ENCODE data around the gene CLMP.

The CLMP gene

GRCh38 chr11:123164732-123165450, 30.2 kb downstream of the CLMP start:
- H4K20me1 ChIP-seq (ENCODE audit: control insufficient read depth, insufficient read depth, low read depth, low read length), result no peaks in the 10 kb centered on the region
- no peaks in the 10 kb centered on the region for H3K9me3 ChIP-seq (ENCODE audit: control insufficient read depth, insufficient read depth, low read length)
- H3K36me3 ChIP-seq (ENCODE audit: control insufficient read depth, low read length), result no peaks in the 10 kb centered on the region
- H3K27ac ChIP-seq (ENCODE audit: low read depth, low read length), result no peak overlapping the region
- H3K4me3 ChIP-seq (ENCODE audit: low read length), result no peak overlapping the region
- H3K4me1 ChIP-seq (ENCODE audit: control insufficient read depth, low read length), result no peaks in the 10 kb centered on the region
- H3K79me2 ChIP-seq (ENCODE audit: control insufficient read depth, low read length), result no peaks in the 10 kb centered on the region
- no peak overlapping the region for H3K4me2 ChIP-seq (ENCODE audit: low read length)
- H3K9me2 ChIP-seq (replicated peaks; ENCODE audit: control insufficient read depth, low read length), result no peaks in the 10 kb centered on the region
- no peaks in the 10 kb centered on the region for H3F3A ChIP-seq (ENCODE audit: control insufficient read depth, insufficient read depth)
- H3K27me3 ChIP-seq (ENCODE audit: control insufficient read depth, low read length), result no peaks in the 10 kb centered on the region
- no peak for TF ChIP-seq CTCF (IDR thresholded peaks at IDR 0.05; ENCODE audit: low read depth, low read length, poor library complexity, severe bottlenecking)
- no peak for TF ChIP-seq EZH2phosphoT487 (IDR thresholded peaks at IDR 0.05; ENCODE audit: borderline replicate concordance, low read length)

- Histone ChIP-seq H3K4me1 (ENCODE audit: control insufficient read depth, low read length) (no peaks in the 10 kb centered on the region), H3K4me3 (ENCODE audit: low read length) (no peak overlapping the region), H3K9me2 (replicated peaks; ENCODE audit: control insufficient read depth, low read length) (no peaks in the 10 kb centered on the region), H3K4me2 (ENCODE audit: low read length) (no peak overlapping the region), H3K27ac (ENCODE audit: low read depth, low read length) (no peak overlapping the region), H4K20me1 (ENCODE audit: control insufficient read depth, insufficient read depth, low read depth, low read length) (no peaks in the 10 kb centered on the region), H3K9me3 (ENCODE audit: control insufficient read depth, insufficient read depth, low read length) (no peaks in the 10 kb centered on the region), H3K27me3 (ENCODE audit: control insufficient read depth, low read length) (no peaks in the 10 kb centered on the region), H3K79me2 (ENCODE audit: control insufficient read depth, low read length) (no peaks in the 10 kb centered on the region), H3F3A (ENCODE audit: control insufficient read depth, insufficient read depth) (no peaks in the 10 kb centered on the region), H3K36me3 (ENCODE audit: control insufficient read depth, low read length) (no peaks in the 10 kb centered on the region)
- TF ChIP-seq EZH2phosphoT487 (IDR thresholded peaks at IDR 0.05; ENCODE audit: borderline replicate concordance, low read length) (no peak), CTCF (IDR thresholded peaks at IDR 0.05; ENCODE audit: low read depth, low read length, poor library complexity, severe bottlenecking) (no peak)
Observed at GRCh38 chr11:123163621-123164020, 31.4 kb downstream of the CLMP start.

- H3K4me1 ChIP-seq (ENCODE audit: control insufficient read depth, low read length), result no peaks in the 10 kb centered on the region
- no peaks in the 10 kb centered on the region for H3K9me2 ChIP-seq (replicated peaks; ENCODE audit: control insufficient read depth, low read length)
- H3K27me3 ChIP-seq (ENCODE audit: control insufficient read depth, low read length), result no peaks in the 10 kb centered on the region
- TF ChIP-seq CTCF (IDR thresholded peaks at IDR 0.05; ENCODE audit: low read depth, low read length, poor library complexity, severe bottlenecking) (no peak), EZH2phosphoT487 (IDR thresholded peaks at IDR 0.05; ENCODE audit: borderline replicate concordance, low read length) (no peak)
- no peaks in the 10 kb centered on the region for H3K9me3 ChIP-seq (ENCODE audit: control insufficient read depth, insufficient read depth, low read length)
- H4K20me1 ChIP-seq (ENCODE audit: control insufficient read depth, insufficient read depth, low read depth, low read length), result no peaks in the 10 kb centered on the region
- H3K36me3 ChIP-seq (ENCODE audit: control insufficient read depth, low read length), result no peaks in the 10 kb centered on the region
- no peak overlapping the region for H3K4me3 ChIP-seq (ENCODE audit: low read length)
- no peaks in the 10 kb centered on the region for H3F3A ChIP-seq (ENCODE audit: control insufficient read depth, insufficient read depth)
- no peak overlapping the region for H3K27ac ChIP-seq (ENCODE audit: low read depth, low read length)
- no peak overlapping the region for H3K4me2 ChIP-seq (ENCODE audit: low read length)
- no peaks in the 10 kb centered on the region for H3K79me2 ChIP-seq (ENCODE audit: control insufficient read depth, low read length)
Observed at GRCh38 chr11:123161376-123162030, 33.5 kb downstream of the CLMP start.
